HG03064 (cell line): ENCODE measurements around the gene GPR83.
"Not testable (repeated sequence)": the region's sequence is repeated elsewhere in the genome, so short reads cannot be mapped to it uniquely, and the experiment has no call there.

Experiments
- ATAC-seq: cut with Tn5 transposase; IDR thresholded peaks from one replicate; pipeline ENCODE4 v1.9.1; 2021; ENCODE audit warnings: low read depth; ENCODE audit not compliant: unreplicated experiment

Gene GPR83

DNA sequence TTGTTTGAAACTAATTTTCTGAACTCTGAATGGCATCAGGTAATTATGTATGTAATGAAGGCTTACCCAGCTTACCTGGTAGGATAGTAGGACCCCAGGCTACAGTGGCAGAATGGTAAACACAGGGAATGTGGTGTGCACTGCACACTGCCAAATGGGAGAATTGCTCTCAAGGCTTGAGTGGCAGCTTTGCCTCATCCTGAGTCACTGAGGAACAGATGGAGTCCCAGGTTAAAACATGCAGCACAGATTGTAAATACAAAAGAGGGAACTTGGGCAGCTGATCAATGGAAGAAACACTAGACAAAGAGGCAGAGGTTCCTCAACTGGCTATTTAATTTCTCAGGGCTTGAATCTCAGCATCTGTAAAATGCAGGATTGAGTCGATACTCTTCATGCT lies 24.4 kb downstream of the GPR83 start:
- no peak for ATAC-seq

DNA sequence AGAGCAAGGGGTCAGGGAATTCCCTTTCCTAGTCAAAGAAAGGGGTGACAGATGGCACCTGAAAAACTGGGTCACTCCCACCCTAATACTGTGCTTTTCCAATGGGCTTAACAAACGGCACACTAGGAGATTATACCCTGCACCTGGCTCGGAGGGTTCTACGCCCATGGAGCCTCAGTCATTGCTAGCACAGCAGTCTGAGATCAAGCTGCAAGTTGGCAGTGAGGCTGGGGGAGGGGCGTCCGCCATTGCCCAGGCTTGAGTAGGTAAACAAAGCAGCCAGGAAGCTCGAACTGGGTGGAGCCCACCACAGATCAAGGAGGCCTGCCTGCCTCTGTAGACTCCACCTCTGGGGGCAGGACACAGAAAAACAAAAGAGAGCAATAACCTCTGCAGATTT lies 30.6 kb downstream of the GPR83 start:
- not testable (repeated sequence) for ATAC-seq

DNA sequence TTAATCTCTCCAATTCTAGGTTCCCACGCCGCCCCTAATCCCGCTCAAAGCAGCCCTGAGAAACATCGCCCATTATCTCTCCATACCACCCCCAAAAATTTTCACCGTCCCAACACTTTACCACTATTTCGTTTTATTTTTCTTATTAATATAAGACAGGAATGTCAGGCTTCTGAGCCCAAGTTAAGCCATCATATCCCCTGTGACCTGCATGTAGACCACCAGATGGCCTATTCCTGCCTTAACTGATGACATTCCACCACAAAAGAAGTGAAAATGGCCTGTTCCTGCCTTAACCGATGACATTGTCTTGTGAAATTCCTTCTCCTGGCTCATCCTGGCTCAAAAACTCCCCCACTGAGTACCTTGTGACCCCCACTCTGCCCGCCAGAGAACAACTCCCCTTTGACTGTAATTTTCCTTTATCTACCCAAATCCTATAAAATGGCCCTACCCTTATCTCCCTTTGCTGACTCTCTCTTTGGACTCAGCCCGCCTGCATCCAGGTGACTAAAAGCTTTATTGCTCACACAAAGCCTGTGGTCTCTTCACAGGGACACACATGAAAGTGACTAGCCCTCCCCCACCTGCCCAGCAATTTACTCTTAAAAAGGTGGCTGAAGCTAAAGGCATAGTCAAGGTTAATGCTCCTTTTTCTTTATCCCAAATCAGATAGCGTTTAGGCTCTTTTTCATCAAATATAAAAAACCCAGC lies 50.2 kb downstream of the GPR83 start:
- not testable (repeated sequence) for ATAC-seq

DNA sequence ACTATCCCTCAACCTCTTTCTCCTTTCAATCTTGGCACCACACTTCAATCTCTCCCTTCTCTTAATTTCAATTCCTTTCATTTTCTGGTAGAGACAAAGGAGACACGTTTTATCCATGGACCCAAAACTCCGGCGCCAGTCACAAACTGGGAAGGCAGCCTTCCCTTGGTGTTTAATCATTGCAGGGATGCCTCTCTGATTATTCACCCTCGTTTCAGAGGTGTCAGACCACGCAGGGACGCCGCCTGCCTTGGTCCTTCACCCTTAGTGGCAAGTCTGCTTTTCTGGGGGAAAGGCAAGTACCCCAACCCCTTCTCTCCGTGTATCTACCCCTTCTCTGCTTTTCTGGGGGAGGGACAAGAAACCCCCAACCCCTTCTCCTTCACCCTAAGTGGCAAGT lies 54.9 kb downstream of the GPR83 start:
- not testable (repeated sequence) for ATAC-seq

DNA sequence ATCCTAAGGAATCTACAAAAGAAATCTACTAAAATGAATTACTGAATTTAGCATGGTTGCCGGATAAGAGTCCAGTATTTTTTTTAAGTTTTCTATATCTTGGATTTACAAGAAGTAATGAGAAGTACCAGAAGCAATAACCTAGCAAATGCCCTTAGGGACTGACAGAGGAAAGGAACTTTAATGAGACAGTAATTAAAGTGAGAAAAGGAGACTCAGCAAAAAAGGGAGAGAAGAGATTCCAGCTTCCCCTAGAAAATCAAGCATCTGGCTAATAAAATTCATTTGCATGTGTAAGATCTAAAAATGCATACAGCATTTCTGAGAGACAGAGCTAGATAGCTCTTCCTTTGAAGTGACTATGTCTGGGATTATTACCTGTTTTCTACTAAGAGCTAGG lies 57.7 kb downstream of the GPR83 start:
- no peak for ATAC-seq

- ATAC-seq, result no peak
These were observed 59.0 kb downstream of the GPR83 start for GRCh38 chr11:94342250-94342649.

- ATAC-seq, result no peak
These were observed 62.6 kb downstream of the GPR83 start for GRCh38 chr11:94338651-94339050.

- ATAC-seq, result no peak
These were observed 65.2 kb downstream of the GPR83 start for GRCh38 chr11:94336033-94336432.

DNA sequence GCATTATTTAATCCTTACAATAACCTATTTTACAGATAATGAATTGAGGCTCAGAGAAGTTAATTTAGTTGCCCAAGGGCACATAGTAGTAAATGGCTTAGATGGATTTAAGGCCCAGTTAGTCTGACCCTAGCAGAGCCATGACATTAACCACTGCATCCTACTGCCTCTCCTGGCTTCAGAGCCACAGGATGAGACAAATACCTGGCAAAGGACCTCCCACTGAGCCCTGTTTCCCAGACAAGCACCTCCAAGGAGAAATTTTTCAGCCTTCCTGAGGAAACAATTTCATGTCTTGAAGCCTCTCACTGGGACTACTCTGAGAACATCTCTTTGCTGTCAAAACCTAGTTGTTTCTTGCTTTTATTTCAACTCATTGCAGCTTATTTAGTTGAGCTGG lies 68.4 kb downstream of the GPR83 start:
- no peak for ATAC-seq

DNA sequence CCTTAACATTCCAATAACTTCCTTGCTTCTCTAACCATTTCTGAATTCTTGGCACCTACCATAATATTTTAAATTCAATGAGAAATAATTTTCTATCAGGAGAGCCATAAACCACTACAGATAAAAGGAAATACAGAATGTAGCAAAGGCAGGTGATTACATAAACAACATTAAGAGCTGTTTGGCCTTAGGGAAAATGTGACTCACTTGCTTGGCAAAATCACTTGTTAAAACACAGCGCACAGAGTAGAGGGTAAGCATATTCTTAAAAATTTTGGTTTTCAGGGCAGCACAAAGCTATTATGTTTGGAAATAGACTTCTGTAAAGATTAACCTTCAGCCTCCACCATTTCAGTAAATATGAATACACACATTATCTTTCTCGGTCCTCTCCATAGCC lies 70.4 kb downstream of the GPR83 start:
- no peak for ATAC-seq

DNA sequence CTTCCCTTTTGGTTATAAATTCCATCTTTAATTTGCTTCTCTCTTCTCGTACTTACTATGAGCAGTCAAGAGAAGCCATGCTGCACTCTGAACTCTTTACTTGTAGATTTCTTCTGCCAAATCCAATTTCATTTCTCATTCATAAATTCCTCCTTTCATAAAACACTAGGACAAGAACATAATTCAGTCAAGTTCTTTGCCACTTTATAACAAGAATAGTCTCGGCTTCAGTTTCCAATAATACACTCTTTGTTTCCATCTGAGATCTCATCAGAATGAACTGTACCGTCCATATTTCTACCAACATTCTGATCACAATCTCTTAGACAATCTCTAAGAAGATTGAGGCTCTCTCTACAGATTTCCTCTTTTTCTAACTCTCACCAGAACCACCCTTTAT lies 71.7 kb downstream of the GPR83 start:
- ATAC-seq, result no peak

DNA sequence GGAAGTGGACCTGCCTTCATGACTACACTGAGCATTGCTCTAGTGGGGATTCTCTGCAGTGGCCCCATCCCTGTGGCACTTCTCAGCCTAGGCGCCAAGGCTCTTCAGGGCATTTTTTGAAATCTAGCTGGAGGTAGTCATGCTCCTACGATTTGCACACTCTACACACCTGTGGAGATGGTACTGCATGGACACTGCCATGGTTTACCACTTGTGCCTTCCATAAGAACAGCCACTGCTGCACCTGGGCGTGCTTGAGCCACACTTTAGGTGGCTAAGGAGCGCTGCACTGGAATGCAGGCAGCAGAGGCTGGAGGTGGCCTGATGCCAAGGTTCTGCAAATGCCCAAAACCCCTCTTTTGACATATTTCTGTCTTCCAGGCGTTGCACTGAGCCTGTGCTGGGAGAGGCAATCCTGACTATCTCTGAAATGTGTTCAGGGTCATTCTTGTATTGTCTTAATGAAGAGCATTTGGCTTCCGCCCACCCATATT lies 72.6 kb downstream of the GPR83 start:
- no peak for ATAC-seq
